Activated CD8-positive, alpha-beta T cell treated with anti-CD3 and anti-CD28 coated beads for 36 hours (primary cell): ENCODE measurements around the gene DNA2. TPM values are rescaled to one million over a fixed set of nuclear protein-coding genes. Genes with fewer than 3 reads are reported as not detected.

Source experiments
- ATAC-seq: fragments of 200-7000 bp; cut with Tn5 transposase; one replicate; pipeline ENCODE4 v1.10.0; 2021; ENCODE audit warnings: mild to moderate bottlenecking, moderate library complexity
- CTCF ChIA-PET: fragments of 350-600 bp; sonication (Branson Sonifier 250); formaldehyde crosslinking; loops from one replicate; lab custom pipeline; 2021; ENCODE audit warnings: antibody characterized with exemption; lab: Charles Lee
- POLR2A ChIA-PET: fragments of 350-600 bp; sonication (Branson Sonifier 250); formaldehyde crosslinking; loops from one replicate; lab custom pipeline; 2021; ENCODE audit warnings: antibody characterized with exemption; lab: Charles Lee
- DNase-seq: peaks from one replicate; pipeline ENCODE4 v3.0.0-alpha.2; 2020
- H3K27ac Mint-ChIP-seq: one replicate; pipeline ENCODE4 v1.8.0; 2021; ENCODE audit warnings: mild to moderate bottlenecking, mixed read lengths
- H3K27me3 Mint-ChIP-seq: one replicate; pipeline ENCODE4 v1.8.0; 2021; ENCODE audit warnings: mixed read lengths
- H3K36me3 Mint-ChIP-seq: one replicate; pipeline ENCODE4 v1.8.0; 2021; ENCODE audit warnings: low read depth, mixed read lengths
- H3K4me1 Mint-ChIP-seq: one replicate; pipeline ENCODE4 v1.8.0; 2021; ENCODE audit warnings: low read depth, mixed read lengths
- H3K4me3 Mint-ChIP-seq: one replicate; pipeline ENCODE4 v1.8.0; 2021; ENCODE audit warnings: mild to moderate bottlenecking, moderate library complexity, mixed read lengths
- H3K9me3 Mint-ChIP-seq: one replicate; pipeline ENCODE4 v1.8.0; 2021; ENCODE audit warnings: mixed read lengths
- CTCF ChIP-seq: fragments of 200-600 bp; IDR thresholded peaks from one replicate; pipeline ENCODE4 v1.8.0; 2022; ENCODE audit warnings: antibody characterized with exemption, mild to moderate bottlenecking
- intact Hi-C: fragments of 100-400 bp; cut with micrococcal nuclease; formaldehyde crosslinking; loops from one replicate; pipeline ENCODE4 v1.10.0; 2022
- total RNA-seq, 2 experiments: library from RNA; stranded (reverse); gene quantifications; one replicate each; pipeline ENCODE4 v1.2.3, GENCODE V29; 2021

DNA2 gene
- total RNA-seq, 2 experiments from 2014 or later: 40.6 to 43.5 TPM

GRCh38 chr10:68428396-68429104, 43.2 kb downstream of the DNA2 start:
- POLR2A ChIA-PET: interaction anchor here (1.0 to 1.1 kb wide), 2 partner anchors 18 to 32 kb away, joined by 3 to 4 read pairs; no protein-coding TSS in a partner anchor
- Mint-ChIP-seq H3K27me3 (no peaks in the 10 kb centered on the region), H3K27ac (no peak overlapping the region), H3K36me3 (peaks cover 30% of the 10 kb centered on the region), H3K4me1 (peaks cover 10% of the 10 kb centered on the region), H3K9me3 (no peaks in the 10 kb centered on the region), H3K4me3 (no peak overlapping the region)
- CTCF ChIA-PET: no interaction called here
- intact Hi-C loops: no loop called here
- DNase-seq (no peak), ATAC-seq (no peak)
- TF ChIP-seq CTCF: no peak

GRCh38 chr10:68424454-68425014, 47.2 kb downstream of the DNA2 start:
- ChIA-PET POLR2A (no interaction called here), CTCF (no interaction called here)
- Mint-ChIP-seq H3K4me1 (peaks cover 14% of the 10 kb centered on the region), H3K27me3 (no peaks in the 10 kb centered on the region), H3K9me3 (no peaks in the 10 kb centered on the region), H3K4me3 (no peak overlapping the region), H3K27ac (no peak overlapping the region), H3K36me3 (peaks cover 42% of the 10 kb centered on the region)
- TF ChIP-seq CTCF: no peak
- no peak for ATAC-seq
- no peak for DNase-seq
- intact Hi-C loops: no loop called here

DNA sequence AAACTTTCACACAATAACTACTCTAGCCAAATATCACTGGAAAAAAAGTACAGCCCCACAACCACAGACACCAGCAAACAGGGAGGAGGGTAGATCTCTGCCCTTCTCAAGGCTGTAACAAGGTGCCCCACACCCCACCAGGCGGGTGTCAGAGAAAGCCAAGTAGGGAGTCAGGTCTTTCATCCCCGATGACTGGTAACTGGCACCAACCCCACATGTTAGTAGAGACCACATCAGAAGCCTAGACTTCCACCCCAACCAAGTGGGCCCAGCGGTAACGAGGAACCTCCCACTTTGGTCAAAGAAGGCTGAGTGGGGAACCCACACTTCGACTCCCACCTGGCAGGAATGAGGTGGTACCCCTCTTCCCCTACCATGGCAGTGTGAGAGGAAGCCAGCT, 48.3 kb downstream of the DNA2 start:
- ATAC-seq (peak; percentile 98), DNase-seq (peak; percentile 73)
- no peak for TF ChIP-seq CTCF
- Mint-ChIP-seq H3K27me3 (no peaks in the 10 kb centered on the region), H3K4me1 (peaks cover 14% of the 10 kb centered on the region), H3K9me3 (no peaks in the 10 kb centered on the region), H3K27ac (peak overlapping the region; percentile 40), H3K4me3 (no peak overlapping the region), H3K36me3 (peaks cover 41% of the 10 kb centered on the region)
- intact Hi-C loops: no loop called here
- ChIA-PET POLR2A (no interaction called here), CTCF (interaction anchor here (1.4 kb wide), 1 partner anchor 36 kb away, joined by 3 read pairs; no protein-coding TSS in a partner anchor)

DNA sequence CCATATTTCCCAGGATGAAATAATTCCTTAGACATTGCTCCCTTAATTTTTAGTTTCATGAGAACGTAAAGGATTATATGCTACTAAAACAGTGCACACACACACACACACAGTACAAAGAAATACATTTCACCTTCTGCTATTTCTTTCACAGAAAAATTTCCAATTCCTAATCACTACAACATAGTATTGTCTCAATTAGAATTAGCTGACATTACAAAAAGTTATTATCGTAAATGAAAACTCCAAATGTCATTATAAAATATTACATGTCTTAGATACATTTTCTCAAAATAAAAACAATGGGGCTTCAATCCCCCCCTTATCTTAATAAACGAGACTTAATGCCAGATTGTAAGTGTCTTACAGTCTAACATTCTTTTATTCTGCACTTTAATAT, 52.4 kb downstream of the DNA2 start:
- DNase-seq (no peak), ATAC-seq (no peak)
- ChIA-PET POLR2A (no interaction called here), CTCF (interaction anchor here (1.0 to 1.3 kb wide), 2 partner anchors 10 to 12 kb away, joined by 3 to 6 read pairs; partner anchors contain the start of gene RUFY2)
- Mint-ChIP-seq H3K4me1 (peaks cover 11% of the 10 kb centered on the region), H3K27me3 (no peaks in the 10 kb centered on the region), H3K36me3 (peaks cover 50% of the 10 kb centered on the region), H3K9me3 (no peaks in the 10 kb centered on the region), H3K27ac (no peak overlapping the region), H3K4me3 (no peak overlapping the region)
- TF ChIP-seq CTCF: no peak
- intact Hi-C loops: no loop called here

GRCh38 chr10:68408898-68409518, 62.8 kb downstream of the DNA2 start:
- H3K9me3 Mint-ChIP-seq: no peaks in the 10 kb centered on the region
- peaks cover 14% of the 10 kb centered on the region for H3K4me1 Mint-ChIP-seq
- H3K4me3 Mint-ChIP-seq: no peak overlapping the region
- POLR2A ChIA-PET: interaction anchor here (1.0 to 1.2 kb wide), 2 partner anchors 77 to 95 kb away, joined by 3 read pairs; partner anchors contain the start of genes HNRNPH3 and PBLD
- intact Hi-C loops: no loop called here
- H3K36me3 Mint-ChIP-seq: no peaks in the 10 kb centered on the region
- H3K27ac Mint-ChIP-seq: no peak overlapping the region
- no peak for DNase-seq
- no peak for TF ChIP-seq CTCF
- CTCF ChIA-PET: interaction anchor here (0.9 to 1.5 kb wide), 2 partner anchors 11 to 75 kb away, joined by 3 to 6 read pairs; no protein-coding TSS in a partner anchor
- H3K27me3 Mint-ChIP-seq: no peaks in the 10 kb centered on the region
- no peak for ATAC-seq
